Measurements from ENCODE around the gene MEPCE.
"Not testable (repeated sequence)": the region's sequence is repeated elsewhere in the genome, so short reads cannot be mapped to it uniquely, and the experiment has no call there.

The MEPCE gene

DNA sequence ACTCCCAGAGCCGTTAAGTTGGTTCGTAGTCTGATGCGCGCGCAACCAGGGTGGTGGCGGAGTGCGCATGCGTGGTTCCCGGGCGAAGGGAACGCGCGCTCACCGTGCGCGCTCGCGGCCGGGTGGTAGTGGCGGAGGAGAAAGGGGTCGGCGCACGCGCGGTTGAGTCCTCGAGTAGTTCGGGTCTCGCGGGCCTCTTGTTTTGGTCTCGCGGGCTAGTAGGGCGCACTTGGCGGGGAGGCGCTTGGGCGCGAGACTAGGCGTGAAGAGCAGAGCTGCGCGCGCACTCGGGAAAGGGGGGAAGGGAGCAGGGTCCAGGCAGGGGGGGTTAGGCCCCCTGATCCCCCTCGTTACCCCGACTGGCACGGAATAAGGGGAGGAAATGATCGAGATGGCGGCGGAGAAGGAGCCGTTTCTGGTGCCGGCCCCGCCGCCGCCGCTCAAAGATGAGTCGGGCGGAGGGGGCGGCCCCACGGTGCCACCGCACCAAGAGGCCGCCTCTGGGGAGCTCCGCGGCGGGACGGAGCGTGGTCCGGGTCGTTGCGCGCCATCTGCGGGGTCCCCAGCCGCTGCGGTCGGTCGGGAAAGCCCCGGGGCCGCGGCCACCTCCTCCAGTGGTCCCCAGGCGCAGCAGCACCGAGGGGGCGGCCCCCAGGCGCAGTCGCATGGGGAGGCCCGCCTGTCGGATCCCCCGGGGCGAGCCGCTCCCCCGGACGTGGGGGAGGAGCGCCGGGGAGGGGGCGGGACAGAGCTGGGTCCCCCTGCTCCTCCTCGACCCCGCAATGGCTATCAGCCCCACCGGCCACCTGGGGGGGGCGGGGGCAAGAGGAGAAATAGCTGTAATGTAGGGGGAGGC, at the start of gene MEPCE:
MEPCE (plus strand) TSS at position 195 of the 856 bp plus-strand sequence; CDS start at position 383, 188 bp downstream.
- FAIRE-seq = peak; percentile 91

DNA sequence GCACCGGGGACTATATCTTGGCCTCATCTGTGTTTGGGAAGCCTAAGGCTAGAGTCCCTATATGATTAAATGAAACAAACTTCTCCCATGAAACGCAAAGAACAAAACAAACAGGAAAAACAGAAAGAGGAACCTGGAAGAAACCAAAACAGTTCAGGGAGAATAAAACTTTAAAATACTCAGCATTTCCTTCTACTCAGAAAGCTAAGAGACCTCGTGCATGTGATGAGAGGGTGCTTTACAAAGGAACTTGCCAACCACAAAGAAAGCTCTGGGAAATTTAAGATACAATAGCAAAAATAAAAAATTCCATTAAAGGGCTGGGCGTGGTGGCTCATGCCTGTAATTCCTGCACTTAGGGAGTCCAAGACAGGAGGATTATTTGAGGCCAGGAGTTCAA, 49.4 kb upstream of the MEPCE start:
- FAIRE-seq = no peak

- FAIRE-seq = not testable (repeated sequence)
These were observed 47.9 kb upstream of the MEPCE start for GRCh38 chr7:100381531-100382233.

- FAIRE-seq = not testable (repeated sequence)
These were observed 47.3 kb upstream of the MEPCE start for GRCh38 chr7:100382234-100382853.

- no peak for FAIRE-seq
These were observed 44.9 kb upstream of the MEPCE start for GRCh38 chr7:100384628-100385294.

DNA sequence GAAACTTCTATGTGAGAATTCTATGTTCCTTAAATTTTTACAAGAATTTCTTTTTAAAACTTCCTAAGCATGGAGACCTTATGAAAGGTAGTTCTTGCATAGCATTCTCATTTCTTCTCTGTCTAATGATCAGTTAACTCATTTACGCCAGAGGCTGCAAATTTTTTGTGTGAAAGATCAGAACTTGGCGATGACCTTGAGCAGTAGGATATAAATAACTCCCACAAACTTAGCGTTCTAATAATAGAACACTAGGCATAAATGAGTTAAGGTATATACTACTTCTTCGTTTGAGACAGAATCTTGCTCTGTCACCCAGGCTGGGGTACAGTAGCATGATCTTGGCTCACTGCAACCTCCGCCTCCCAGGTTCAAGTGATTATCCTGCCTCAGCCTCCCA, 42.7 kb upstream of the MEPCE start:
- FAIRE-seq = no peak

GRCh38 chr7:100387695-100388094, 41.9 kb upstream of the MEPCE start:
- no peak for FAIRE-seq

DNA sequence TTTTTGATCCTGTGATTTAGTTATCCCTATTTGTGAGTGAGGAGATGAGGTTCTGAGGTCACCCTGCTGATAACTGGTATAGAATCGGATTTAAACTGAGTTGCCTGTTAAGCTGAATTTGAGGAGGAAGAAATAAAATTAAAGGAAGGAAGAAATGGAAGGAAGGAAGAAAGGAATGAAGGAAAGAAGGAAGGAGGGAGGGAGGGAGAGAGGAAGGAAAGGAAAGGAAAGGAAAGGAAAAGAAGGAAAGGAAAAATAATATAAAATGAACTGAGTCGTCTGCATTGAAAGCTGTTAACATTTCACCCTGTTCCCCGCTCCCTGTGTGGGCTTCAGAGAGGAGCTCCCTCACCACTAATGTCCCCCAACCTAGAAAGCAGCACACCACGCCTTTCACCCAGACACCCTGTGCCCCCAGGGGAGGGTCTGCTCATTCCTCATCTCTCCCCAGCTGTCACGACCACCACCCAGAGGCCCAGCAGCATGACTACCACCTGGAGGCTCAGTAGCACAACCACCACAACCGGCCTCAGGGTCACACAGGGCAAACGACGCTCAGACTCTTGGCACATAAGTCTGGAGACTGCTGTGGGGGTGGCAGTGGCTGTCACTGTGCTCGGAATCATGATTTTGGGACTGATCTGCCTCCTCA, 40.1 kb upstream of the MEPCE start:
- no peak for FAIRE-seq

GRCh38 chr7:100390286-100391009, 39.2 kb upstream of the MEPCE start:
- no peak for FAIRE-seq

DNA sequence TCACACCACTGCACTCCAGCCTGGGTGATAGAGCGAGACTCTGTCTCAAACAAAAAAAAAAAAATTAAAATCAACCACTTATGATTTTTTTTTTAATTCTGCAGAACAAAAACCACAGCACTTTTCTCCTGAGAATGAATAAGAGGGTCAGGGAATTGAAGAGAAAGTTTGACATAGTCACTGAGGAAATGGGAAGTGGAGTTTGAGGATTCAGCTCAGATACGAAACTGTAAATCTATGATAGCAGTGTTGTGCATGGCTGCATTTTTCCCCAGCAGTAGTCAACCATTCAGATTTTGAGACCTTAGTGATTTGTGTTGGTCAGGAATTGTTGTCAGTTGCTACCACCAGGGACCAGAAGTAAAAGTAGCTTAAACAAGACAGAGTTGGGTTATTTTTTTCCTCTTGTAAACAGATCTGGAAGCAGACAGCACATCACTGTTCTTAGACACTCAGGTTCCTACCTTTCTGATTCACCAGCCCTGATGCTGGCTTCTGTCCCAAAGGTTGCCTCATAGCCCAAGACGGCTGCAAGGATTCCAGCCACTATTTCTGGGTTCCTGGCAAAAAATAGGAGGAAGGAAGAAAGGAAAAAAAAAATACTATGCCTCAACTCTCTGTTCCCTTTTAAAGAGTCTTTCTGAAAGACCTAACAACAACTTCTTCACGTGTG, 36.3 kb upstream of the MEPCE start:
- FAIRE-seq = no peak

DNA sequence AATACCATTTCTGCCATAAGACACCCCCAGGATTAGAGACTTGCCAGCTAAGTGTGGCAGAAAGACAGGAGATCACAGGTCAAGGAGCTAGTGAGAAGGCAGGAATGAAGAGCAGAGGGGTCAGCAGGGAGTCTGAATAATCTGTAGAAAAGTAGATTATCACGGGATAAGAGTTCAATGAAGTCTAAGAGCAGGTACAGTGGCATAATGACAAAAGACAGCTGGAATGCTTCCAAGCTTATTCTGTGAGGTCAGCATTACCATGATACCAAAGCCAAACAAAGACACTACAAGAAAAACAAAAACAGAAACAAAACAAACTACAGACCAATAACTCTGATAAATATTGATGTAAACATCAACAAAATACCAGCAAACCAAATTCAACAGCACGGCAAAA, 35.6 kb upstream of the MEPCE start:
- FAIRE-seq = no peak

DNA sequence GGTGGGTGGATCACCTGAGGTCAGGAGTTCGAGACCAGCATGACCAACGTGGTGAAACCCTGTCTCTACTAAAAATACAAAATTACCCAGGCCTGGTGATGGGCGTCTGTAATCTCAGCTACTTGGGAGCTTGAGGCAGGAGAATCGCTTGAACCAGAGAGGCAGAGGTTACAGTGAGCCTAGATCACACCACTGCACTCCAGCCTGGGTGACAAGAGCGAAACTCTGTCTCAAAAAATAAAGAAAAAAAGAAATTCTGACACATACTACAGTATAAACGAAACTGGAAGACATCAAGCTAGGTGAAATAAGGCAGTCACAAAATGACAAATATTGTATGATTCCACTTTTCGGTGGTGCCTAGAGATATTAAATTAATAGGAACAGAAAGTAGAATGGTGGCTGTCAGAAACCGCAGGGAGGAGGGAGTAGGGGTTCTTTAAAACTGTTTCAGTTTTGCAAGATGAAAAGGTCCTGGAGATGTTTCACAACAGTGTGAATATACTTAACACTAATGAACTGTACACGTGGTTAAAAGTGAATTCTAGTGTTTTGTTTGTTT, 33.1 kb upstream of the MEPCE start:
- no peak for FAIRE-seq

DNA sequence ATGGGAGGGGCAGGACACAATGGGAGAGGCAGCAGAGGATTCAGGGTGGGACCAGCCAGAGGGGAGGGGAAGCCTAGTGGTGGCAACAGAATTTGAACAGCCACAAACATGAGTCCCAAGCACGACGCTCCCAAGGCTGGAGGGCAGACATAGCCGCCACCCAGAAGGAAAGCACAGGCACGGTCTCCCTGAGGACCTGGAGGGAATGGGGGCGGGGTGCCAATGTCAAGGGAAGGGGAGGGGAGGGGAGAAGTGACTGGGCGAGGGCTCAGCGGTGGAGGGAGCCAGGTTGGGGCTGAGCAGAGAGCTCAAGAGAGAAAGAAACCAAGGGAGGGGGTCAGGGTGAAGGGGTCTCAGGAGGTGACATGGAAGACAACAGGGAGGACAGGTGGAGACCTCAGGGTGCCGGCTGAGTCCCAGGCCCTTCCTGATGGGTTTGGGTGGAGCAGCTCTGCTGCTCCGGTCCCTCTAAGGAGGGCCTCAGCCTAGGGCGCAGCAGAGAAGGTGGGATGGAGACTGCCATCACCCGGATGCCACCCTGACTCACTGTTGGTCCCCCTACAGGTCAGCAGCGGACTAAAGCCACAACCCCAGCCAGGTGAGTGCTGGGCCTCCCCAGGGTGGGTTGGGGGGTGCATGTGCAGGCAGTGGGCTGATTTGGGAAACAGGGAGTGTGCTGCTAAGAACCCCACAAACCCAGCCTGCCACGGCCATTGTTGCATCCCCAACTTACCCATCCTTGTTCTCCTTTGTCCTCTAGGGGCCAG, 32.1 kb upstream of the MEPCE start:
- FAIRE-seq = no peak

DNA sequence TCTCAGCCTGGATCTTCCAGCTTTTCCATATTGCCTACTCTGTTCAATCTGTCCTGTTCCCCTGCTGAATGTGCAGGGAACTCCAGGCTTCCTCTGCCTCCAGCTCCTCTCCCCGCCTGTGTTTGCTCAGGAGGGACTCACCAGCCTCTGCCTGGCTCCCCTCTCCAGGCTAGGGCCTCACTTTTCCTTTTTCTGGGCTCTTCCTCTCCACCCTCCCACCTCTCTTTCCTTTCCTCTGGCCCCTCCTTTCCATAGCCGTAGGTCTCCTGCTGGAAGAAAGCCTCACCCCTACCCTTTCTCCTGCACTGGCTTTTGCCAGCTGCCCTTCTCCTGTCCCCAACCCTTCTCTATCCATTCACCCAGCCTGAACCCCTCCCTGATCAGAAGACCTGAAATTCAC, 31.4 kb upstream of the MEPCE start:
- no peak for FAIRE-seq

- no peak for FAIRE-seq
These were observed 29.6 kb upstream of the MEPCE start for GRCh38 chr7:100400041-100400440.

DNA sequence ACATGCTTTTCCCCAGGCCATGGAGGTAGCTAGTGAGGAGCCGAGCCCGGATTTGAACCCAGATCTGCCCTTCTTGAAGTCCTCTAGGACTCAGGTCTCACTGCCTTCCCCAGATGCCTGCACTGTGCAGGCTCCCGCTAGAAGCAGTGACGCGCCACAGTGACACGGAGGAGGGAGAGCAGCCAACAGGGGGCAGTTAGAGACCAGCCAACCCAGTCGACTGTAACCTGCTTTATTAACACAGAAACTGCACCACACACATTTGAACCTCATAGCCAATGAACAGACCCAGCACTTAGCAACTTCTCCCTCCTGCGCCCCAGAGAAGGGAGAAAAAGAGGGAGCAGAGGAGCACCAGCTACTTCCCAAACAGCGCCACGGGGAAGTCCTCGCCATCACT, 29.0 kb upstream of the MEPCE start:
- FAIRE-seq = no peak

DNA sequence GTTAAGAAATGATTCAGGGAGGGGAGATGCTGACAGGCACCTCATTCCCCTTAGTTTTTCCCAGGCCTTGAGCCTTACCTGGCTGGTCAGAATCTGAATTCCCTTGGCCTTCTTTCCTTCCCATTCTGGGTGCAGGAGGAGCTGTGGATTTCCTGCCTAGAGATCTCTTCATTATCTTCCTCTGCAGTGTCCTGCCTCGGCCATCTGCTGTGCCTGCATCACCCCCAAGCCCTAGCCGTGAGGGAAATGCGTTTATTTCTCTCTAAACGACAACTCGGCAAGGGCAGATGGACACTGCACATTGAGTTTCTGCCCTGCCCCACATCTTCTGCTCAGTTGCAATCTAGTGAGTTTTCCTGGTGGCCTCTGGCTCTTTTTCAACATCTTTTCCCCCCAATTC, 27.8 kb upstream of the MEPCE start:
- no peak for FAIRE-seq

DNA sequence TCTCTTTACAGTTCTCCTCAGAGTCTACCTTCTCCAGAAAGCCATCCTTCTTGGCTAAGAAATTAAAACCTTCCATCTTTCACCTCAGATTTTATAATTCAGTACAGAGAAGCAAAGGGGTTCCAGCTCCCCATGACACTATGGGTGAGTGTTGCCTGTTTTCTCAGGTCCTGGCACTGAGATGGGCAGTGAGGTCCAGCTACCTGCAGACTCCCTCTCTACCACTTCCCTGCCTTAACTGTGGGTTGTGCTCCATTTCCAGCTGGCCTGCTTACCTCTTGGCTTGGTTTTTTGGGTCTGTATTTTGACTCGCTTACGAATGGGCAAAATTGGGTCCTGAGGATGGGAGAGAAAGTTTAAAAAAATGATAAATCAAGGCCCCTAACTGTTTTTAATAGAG, 27.4 kb upstream of the MEPCE start:
- FAIRE-seq = no peak

DNA sequence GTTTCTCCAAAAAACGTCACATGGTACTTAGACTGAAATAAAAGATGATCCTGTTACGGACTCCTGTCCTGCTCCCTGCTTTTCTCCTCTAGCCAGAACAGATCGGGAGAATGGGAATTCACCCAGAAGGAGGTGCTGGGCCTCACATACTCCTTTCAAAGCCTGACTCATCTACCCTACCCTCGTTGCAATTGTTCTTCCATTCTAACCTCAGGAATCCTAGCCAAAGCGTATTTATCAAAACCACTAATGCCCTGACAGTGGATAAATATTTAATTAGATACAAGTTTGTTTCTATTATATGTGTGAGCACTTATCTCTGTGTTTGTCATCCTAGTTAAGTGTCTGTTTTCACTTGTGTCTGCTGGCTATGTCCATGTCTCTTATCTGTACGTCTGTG, 22.9 kb upstream of the MEPCE start:
- FAIRE-seq = no peak
